ENCODE results near the gene CP.

Gene CP

GRCh38 chr3:149203758-149204157 is 17.9 kb downstream of the CP start:
- no peak for TF ChIP-seq YY1 (IDR thresholded peaks at IDR 0.05; ENCODE audit: low read depth)
- TF ChIP-seq MAX (IDR thresholded peaks at IDR 0.05), result no peak
- no peak for TF ChIP-seq NFIC (IDR thresholded peaks at IDR 0.05)
- no peak for TF ChIP-seq EGR1 (IDR thresholded peaks at IDR 0.05)
- no peak for TF ChIP-seq TAF1 (IDR thresholded peaks at IDR 0.05; ENCODE audit: low read depth)
- no peak for TF ChIP-seq TCF12 (IDR thresholded peaks at IDR 0.05; ENCODE audit: low read depth)
- TF ChIP-seq RAD21 (IDR thresholded peaks at IDR 0.05; ENCODE audit: low read depth), result no peak
- TF ChIP-seq USF1 (IDR thresholded peaks at IDR 0.05), result no peak
- TF ChIP-seq TEAD4 (IDR thresholded peaks at IDR 0.05), result no peak
- TF ChIP-seq EP300 (IDR thresholded peaks at IDR 0.05; ENCODE audit: borderline replicate concordance), result no peak
- TF ChIP-seq CEBPB (IDR thresholded peaks at IDR 0.05), result no peak
- TF ChIP-seq REST (IDR thresholded peaks at IDR 0.05; ENCODE audit: low read depth), result no peak
- TF ChIP-seq CREB1 (IDR thresholded peaks at IDR 0.05; ENCODE audit: low read depth), result no peak
- TF ChIP-seq FOXM1 (IDR thresholded peaks at IDR 0.05; ENCODE audit: borderline replicate concordance, low read depth), result no peak
- no peak for TF ChIP-seq ZBTB7A (IDR thresholded peaks at IDR 0.05; ENCODE audit: low read depth)

- TF ChIP-seq REST (IDR thresholded peaks at IDR 0.05; ENCODE audit: low read depth), result no peak
- no peak for TF ChIP-seq TAF1 (IDR thresholded peaks at IDR 0.05; ENCODE audit: low read depth)
- TF ChIP-seq NFIC (IDR thresholded peaks at IDR 0.05), result peak; percentile 56; the same call in 1 of the 2 replicates
- TF ChIP-seq FOXM1 (IDR thresholded peaks at IDR 0.05; ENCODE audit: borderline replicate concordance, low read depth), result no peak
- TF ChIP-seq TCF12 (IDR thresholded peaks at IDR 0.05; ENCODE audit: low read depth), result no peak
- TF ChIP-seq YY1 (IDR thresholded peaks at IDR 0.05; ENCODE audit: low read depth), result no peak
Measured at GRCh38 chr3:149199474-149199873, 22.2 kb downstream of the CP start.

- TF ChIP-seq NFIC (IDR thresholded peaks at IDR 0.05) (no peak), RAD21 (IDR thresholded peaks at IDR 0.05; ENCODE audit: low read depth) (no peak), EGR1 (IDR thresholded peaks at IDR 0.05) (no peak), CEBPB (IDR thresholded peaks at IDR 0.05) (no peak), MAX (IDR thresholded peaks at IDR 0.05) (no peak), REST (IDR thresholded peaks at IDR 0.05; ENCODE audit: low read depth) (no peak), TEAD4 (IDR thresholded peaks at IDR 0.05) (peak; percentile 31; the same call in 1 of the 2 replicates)
Measured at GRCh38 chr3:149198611-149199010, 23.0 kb downstream of the CP start.

GRCh38 chr3:149197669-149198068 is 24.0 kb downstream of the CP start:
- TF ChIP-seq EP300 (IDR thresholded peaks at IDR 0.05; ENCODE audit: borderline replicate concordance) (no peak), TAF1 (IDR thresholded peaks at IDR 0.05; ENCODE audit: low read depth) (no peak), EGR1 (IDR thresholded peaks at IDR 0.05) (no peak), MAX (IDR thresholded peaks at IDR 0.05) (no peak), CREB1 (IDR thresholded peaks at IDR 0.05; ENCODE audit: low read depth) (no peak), YY1 (IDR thresholded peaks at IDR 0.05; ENCODE audit: low read depth) (no peak), FOXM1 (IDR thresholded peaks at IDR 0.05; ENCODE audit: borderline replicate concordance, low read depth) (no peak), USF1 (IDR thresholded peaks at IDR 0.05) (no peak), TEAD4 (IDR thresholded peaks at IDR 0.05) (no peak), REST (IDR thresholded peaks at IDR 0.05; ENCODE audit: low read depth) (no peak), RAD21 (IDR thresholded peaks at IDR 0.05; ENCODE audit: low read depth) (no peak), ZBTB7A (IDR thresholded peaks at IDR 0.05; ENCODE audit: low read depth) (no peak), TCF12 (IDR thresholded peaks at IDR 0.05; ENCODE audit: low read depth) (no peak), CEBPB (IDR thresholded peaks at IDR 0.05) (no peak), NFIC (IDR thresholded peaks at IDR 0.05) (no peak)

All from Ishikawa (cell line).